H9 (cell line): ENCODE measurements around the gene TMEM209. TPM values are rescaled to one million over a fixed set of nuclear protein-coding genes. Genes with fewer than 3 reads are reported as not detected.

Source experiments
- DNase-seq: peaks from one replicate; pipeline ENCODE4 v3.0.0-alpha.2; 2017
- H2AFZ ChIP-seq: one replicate; pipeline ENCODE4 v1.6.1; 2013; ENCODE audit warnings: mild to moderate bottlenecking, low read length, control low read depth, moderate library complexity
- H2AK5ac ChIP-seq: 2 replicates; pipeline ENCODE4 v1.6.1; 2013; ENCODE audit warnings: low read length, control low read depth, mixed read lengths; ENCODE audit not compliant: insufficient read length
- H2BK120ac ChIP-seq: one replicate; pipeline ENCODE4 v1.6.1; 2013; ENCODE audit warnings: low read depth, mild to moderate bottlenecking, low read length, control low read depth, inconsistent platforms; ENCODE audit not compliant: poor library complexity, severe bottlenecking
- H2BK12ac ChIP-seq: 2 replicates; pipeline ENCODE4 v1.6.1; 2013; ENCODE audit warnings: low read length, control low read depth, mixed read lengths, low read depth; ENCODE audit not compliant: insufficient read length
- H2BK15ac ChIP-seq: 2 replicates; pipeline ENCODE4 v1.6.1; 2013; ENCODE audit warnings: low read depth, low read length, control low read depth
- H2BK20ac ChIP-seq: one replicate; pipeline ENCODE4 v1.6.1; 2013; ENCODE audit warnings: low read depth, mild to moderate bottlenecking, low read length, control low read depth, inconsistent platforms; ENCODE audit not compliant: poor library complexity, severe bottlenecking
- H2BK5ac ChIP-seq: 2 replicates; pipeline ENCODE4 v1.6.1; 2013; ENCODE audit warnings: low read length, control low read depth, mixed read lengths; ENCODE audit not compliant: insufficient read length
- H3K14ac ChIP-seq: 2 replicates; pipeline ENCODE4 v1.6.1; 2013; ENCODE audit warnings: low read length, control low read depth; ENCODE audit not compliant: insufficient read depth
- H3K18ac ChIP-seq: 2 replicates; pipeline ENCODE4 v1.6.1; 2013; ENCODE audit warnings: low read depth, mild to moderate bottlenecking, mixed read lengths, low read length, control low read depth; ENCODE audit not compliant: insufficient read length
- H3K23ac ChIP-seq: 2 replicates; pipeline ENCODE4 v1.6.1; 2013; ENCODE audit warnings: low read length, control low read depth, mixed read lengths, low read depth; ENCODE audit not compliant: insufficient read length
- H3K23me2 ChIP-seq: 2 replicates; pipeline ENCODE4 v1.6.1; 2013; ENCODE audit warnings: low read depth, mild to moderate bottlenecking, mixed read lengths, low read length, control low read depth; ENCODE audit not compliant: insufficient read length, poor library complexity, severe bottlenecking
- H3K27ac ChIP-seq: 2 replicates; pipeline ENCODE4 v1.5.1; 2013; ENCODE audit warnings: low read length, control low read depth, mixed read lengths, low read depth; ENCODE audit not compliant: insufficient read length
- H3K27me3 ChIP-seq: 2 replicates; pipeline ENCODE4 v1.6.1; 2013; ENCODE audit warnings: low read length, control low read depth, inconsistent platforms; ENCODE audit not compliant: insufficient read depth
- H3K4ac ChIP-seq: 2 replicates; pipeline ENCODE4 v1.6.1; 2013; ENCODE audit warnings: low read depth, mild to moderate bottlenecking, control low read depth, inconsistent platforms, low read length, moderate library complexity
- H3K4me1 ChIP-seq: 2 replicates; pipeline ENCODE4 v1.6.1; 2013; ENCODE audit warnings: low read length, control low read depth, inconsistent platforms; ENCODE audit not compliant: insufficient read depth
- H3K4me2 ChIP-seq: 2 replicates; pipeline ENCODE4 v1.6.1; 2013; ENCODE audit warnings: low read length, control low read depth, mixed read lengths; ENCODE audit not compliant: insufficient read length, insufficient read depth
- H3K56ac ChIP-seq: 2 replicates; pipeline ENCODE4 v1.6.1; 2013; ENCODE audit warnings: low read depth, mild to moderate bottlenecking, mixed read lengths, low read length, control low read depth; ENCODE audit not compliant: insufficient read length
- H3K79me1 ChIP-seq: 2 replicates; pipeline ENCODE4 v1.6.1; 2013; ENCODE audit warnings: low read depth, mild to moderate bottlenecking, moderate library complexity, low read length, control low read depth, inconsistent platforms; ENCODE audit not compliant: insufficient read depth, poor library complexity, severe bottlenecking
- H3K79me2 ChIP-seq: 2 replicates; pipeline ENCODE4 v1.6.1; 2013; ENCODE audit warnings: low read length, control low read depth, inconsistent platforms; ENCODE audit not compliant: insufficient read depth
- H3K9ac ChIP-seq: 2 replicates; pipeline ENCODE4 v1.6.1; 2013; ENCODE audit warnings: low read length, control low read depth, mixed read lengths; ENCODE audit not compliant: insufficient read length; ENCODE audit errors: extremely low read depth
- H3K9me3 ChIP-seq: one replicate; pipeline ENCODE4 v1.6.1; 2013; ENCODE audit warnings: low read depth, low read length, inconsistent platforms; ENCODE audit not compliant: control insufficient read depth
- H3T11ph ChIP-seq: one replicate; pipeline ENCODE4 v1.6.1; 2013; ENCODE audit warnings: mild to moderate bottlenecking, low read length, control low read depth, inconsistent platforms
- H4K20me1 ChIP-seq: one replicate; pipeline ENCODE4 v1.6.1; 2013; ENCODE audit not compliant: control insufficient read depth, insufficient read length, insufficient read depth
- H4K5ac ChIP-seq: 2 replicates; pipeline ENCODE4 v1.6.1; 2013; ENCODE audit warnings: low read depth, mild to moderate bottlenecking, mixed read lengths, low read length, control low read depth; ENCODE audit not compliant: insufficient read length
- H4K8ac ChIP-seq: replicated peaks from 2 replicates; pipeline ENCODE4 v1.6.1; 2013; ENCODE audit warnings: low read length, control low read depth, mixed read lengths, low read depth; ENCODE audit not compliant: insufficient read length
- H4K91ac ChIP-seq: 2 replicates; pipeline ENCODE4 v1.6.1; 2013; ENCODE audit warnings: low read depth, mild to moderate bottlenecking, moderate library complexity, mixed read lengths, low read length, control low read depth; ENCODE audit not compliant: insufficient read length
- H3K27ac Mint-ChIP-seq, 3 experiments: 2 replicates in 2 of 3; 3 replicates in 1 of 3; pipeline ENCODE4 v1.8.0; 2020 to 2021; ENCODE audit warnings: mixed read lengths in 3 of 3, mild to moderate bottlenecking in 1 of 3, moderate library complexity in 1 of 3
- H3K27me3 Mint-ChIP-seq: 2 replicates; pipeline ENCODE4 v1.8.0; 2021; ENCODE audit warnings: low read depth, mild to moderate bottlenecking, moderate library complexity, mixed read lengths
- H3K36me3 Mint-ChIP-seq, 3 experiments: 2 replicates in 2 of 3; 3 replicates in 1 of 3; pipeline ENCODE4 v1.8.0; 2020 to 2021; ENCODE audit warnings: low read depth in 3 of 3, mixed read lengths in 3 of 3; ENCODE audit not compliant: insufficient read depth in 1 of 3
- H3K4me1 Mint-ChIP-seq, 2 experiments: 2 replicates each; pipeline ENCODE4 v1.8.0; 2020; ENCODE audit warnings: mixed read lengths in 2 of 2
- H3K4me3 Mint-ChIP-seq, 2 experiments: 2 replicates in 1 of 2; 3 replicates in 1 of 2; pipeline ENCODE4 v1.8.0; 2020 to 2021; ENCODE audit warnings: mild to moderate bottlenecking in 2 of 2, mixed read lengths in 2 of 2, moderate library complexity in 1 of 2
- H3K9me3 Mint-ChIP-seq, 2 experiments: 2 replicates in 1 of 2; 3 replicates in 1 of 2; pipeline ENCODE4 v1.8.0; 2020; ENCODE audit warnings: mild to moderate bottlenecking in 2 of 2, mixed read lengths in 2 of 2, moderate library complexity in 1 of 2
- CTCF ChIP-seq: fragments of 200-600 bp; sonication (generic); conservative IDR thresholded peaks from 3 replicates; pipeline ENCODE4 v1.8.0; 2021; ENCODE audit warnings: antibody characterized with exemption, mild to moderate bottlenecking
- WGBS: extraction: QIAGEN DNeasy Blood & Tissue Kit; methylation state at CpG from one replicate; pipeline ENCODE4 v1.1.7; 2013; ENCODE audit warnings: missing lambda C conversion rate, low lambda C conversion rate, mixed read lengths; ENCODE audit not compliant: insufficient read length; ENCODE audit errors: extremely low coverage; 5-methylcytosine and 5-hydroxymethylcytosine counted together
- total RNA-seq: library from RNA; stranded (reverse); gene quantifications from 2 replicates; pipeline ENCODE4 v1.2.1, GENCODE V29; 2021

The TMEM209 gene
- total RNA-seq, 1 experiment from 2014 or later: 30.8 TPM

DNA sequence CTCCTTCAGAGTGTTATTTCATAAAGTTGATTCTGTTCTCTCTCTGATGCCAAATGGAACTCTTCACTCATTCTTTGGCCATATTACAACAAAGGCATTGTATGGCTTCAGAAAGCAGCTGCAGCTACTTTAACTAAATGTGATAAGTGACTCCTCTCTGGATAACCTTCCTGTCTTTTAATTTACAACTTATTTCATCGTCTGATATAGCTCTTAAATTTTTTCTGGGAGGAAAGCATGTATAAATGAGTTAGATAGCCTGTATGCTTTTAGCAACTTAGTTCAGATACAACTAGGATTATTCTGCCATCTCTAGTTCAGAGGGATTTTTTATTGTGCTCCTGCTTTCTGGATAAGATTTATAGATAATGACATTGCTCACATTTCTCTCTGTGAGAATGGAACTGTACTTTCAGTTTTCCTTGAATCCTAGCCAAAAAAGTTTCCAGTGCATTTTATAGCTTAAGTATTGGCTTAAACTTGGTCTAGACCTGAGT is 77.3 kb downstream of the TMEM209 start:
- H3K9me3 Mint-ChIP-seq: no peaks in the 10 kb centered on the region
- H3K4me3 Mint-ChIP-seq: no peak overlapping the region
- no CpG with 5 or more reads among the region's 1 CpG for WGBS
- H3K36me3 Mint-ChIP-seq: peaks cover 11 to 46% (median 40%) of the 10 kb centered on the region in 3 experiments; a peak in 6 of 7 replicates
- Histone ChIP-seq H4K8ac (no peak overlapping the region), H4K20me1 (peaks cover 4% of the 10 kb centered on the region), H2BK12ac (no peak overlapping the region), H3K23me2 (no peaks in the 10 kb centered on the region), H4K91ac (no peak overlapping the region), H3K4me2 (no peak overlapping the region), H3T11ph (no peak overlapping the region), H2AFZ (no peak overlapping the region), H3K27ac (no peak overlapping the region), H3K18ac (no peak overlapping the region), H3K56ac (no peak overlapping the region), H3K9ac (no peak overlapping the region), H2BK120ac (no peak overlapping the region), H3K4me1 (no peaks in the 10 kb centered on the region), H3K14ac (no peak overlapping the region), H2BK15ac (no peak overlapping the region), H2BK20ac (no peak overlapping the region), H3K79me2 (no peaks in the 10 kb centered on the region), H3K79me1 (no peaks in the 10 kb centered on the region), H3K9me3 (no peaks in the 10 kb centered on the region), H3K23ac (no peak overlapping the region), H4K5ac (no peak overlapping the region), H3K4ac (no peak overlapping the region), H2AK5ac (no peak overlapping the region), H3K27me3 (no peaks in the 10 kb centered on the region), H2BK5ac (no peak overlapping the region)
- DNase-seq: no peak
- no peak overlapping the region for H3K27ac Mint-ChIP-seq
- no peaks in the 10 kb centered on the region for H3K27me3 Mint-ChIP-seq
- H3K4me1 Mint-ChIP-seq: peaks cover 0 to 7% of the 10 kb centered on the region in 2 experiments; a peak in 2 of 4 replicates
- no peak for TF ChIP-seq CTCF
